ENCODE data around the gene FLT4.

DNA sequence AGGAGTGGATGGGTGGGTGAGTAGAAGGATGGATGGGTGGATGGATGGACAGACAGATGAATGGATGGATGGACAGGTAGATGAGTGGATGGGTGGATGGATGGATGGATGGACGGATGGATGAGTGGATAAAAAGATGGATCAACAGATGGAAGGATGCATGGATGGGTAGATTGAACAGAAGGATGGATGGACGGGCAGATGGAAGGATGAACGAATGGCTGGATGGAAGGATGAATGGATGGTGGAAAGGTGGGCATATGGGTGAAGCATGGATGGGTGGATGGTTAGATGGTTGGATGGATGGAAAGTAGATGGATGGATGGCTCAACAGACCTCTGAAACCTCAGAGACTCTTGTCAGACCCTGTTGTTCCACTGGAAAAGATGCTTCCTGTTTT, 10.1 kb downstream of the FLT4 start:
- TF ChIP-seq CTCF (optimal IDR thresholded peaks at IDR 0.05 in 1 of 3, IDR thresholded peaks at IDR 0.05 in 1 of 3, conservative IDR thresholded peaks at IDR 0.05 in 1 of 3; ENCODE audit: extremely low read depth in 1 of 3, insufficient read depth in 2 of 3, low read length in 3 of 3) (no peak), EZH2 (IDR thresholded peaks at IDR 0.05; ENCODE audit: low read length) (no peak)
